Neural cell (in vitro differentiated cells): ENCODE measurements around the gene PRKG1. TPM values are rescaled to one million over a fixed set of nuclear protein-coding genes. Genes with fewer than 3 reads are reported as not detected.

ENCODE experiments used
- H2AFZ ChIP-seq: fragments of 200-600, 300-800 bp; sonication (generic), shearing (Covaris generic); 2 replicates; pipeline ENCODE4 v1.6.0; 2014; ENCODE audit warnings: low read depth, mild to moderate bottlenecking, antibody characterized with exemption, low read length, moderate library complexity
- H3F3A ChIP-seq: fragments of 200-600 bp; shearing (Covaris generic); 2 replicates; pipeline ENCODE4 v1.6.1; 2016; ENCODE audit warnings: mild to moderate bottlenecking, moderate library complexity, mixed read lengths, antibody characterized with exemption, low read length; ENCODE audit not compliant: insufficient read depth, poor library complexity, severe bottlenecking
- H3K27ac ChIP-seq: fragments of 200-600, 300-800 bp; sonication (generic), shearing (Covaris generic); 2 replicates; pipeline ENCODE4 v1.5.1; 2014; ENCODE audit warnings: mild to moderate bottlenecking, low read length, moderate library complexity
- H3K27me3 ChIP-seq: fragments of 300-800, 200-600 bp; sonication (generic), shearing (Covaris generic); 2 replicates; pipeline ENCODE4 v1.6.0; 2014; ENCODE audit warnings: mild to moderate bottlenecking, low read depth, low read length, moderate library complexity; ENCODE audit not compliant: insufficient read depth
- H3K36me3 ChIP-seq: fragments of 300-800, 200-600 bp; sonication (generic), shearing (Covaris generic); 2 replicates; pipeline ENCODE4 v1.5.1; 2014; ENCODE audit warnings: mild to moderate bottlenecking, antibody characterized with exemption, low read length, moderate library complexity; ENCODE audit not compliant: insufficient read depth
- H3K4me2 ChIP-seq: fragments of 300-800, 200-600 bp; sonication (generic), shearing (Covaris generic); 2 replicates; pipeline ENCODE4 v1.6.0; 2014; ENCODE audit warnings: mild to moderate bottlenecking, low read length
- H3K4me3 ChIP-seq: fragments of 300-800, 200-600 bp; sonication (generic), shearing (Covaris generic); 2 replicates; pipeline ENCODE4 v1.5.1; 2014; ENCODE audit warnings: mild to moderate bottlenecking, low read length, moderate library complexity
- H3K79me2 ChIP-seq: fragments of 200-600 bp; shearing (Covaris generic); replicated peaks from 2 replicates; pipeline ENCODE4 v1.6.0; 2014; ENCODE audit warnings: mild to moderate bottlenecking, low read length, moderate library complexity; ENCODE audit not compliant: insufficient read depth
- H3K9ac ChIP-seq: fragments of 300-800, 200-600 bp; sonication (generic), shearing (Covaris generic); 2 replicates; pipeline ENCODE4 v1.6.1; 2016; ENCODE audit warnings: mild to moderate bottlenecking, low read length, mixed read lengths
- H3K9me2 ChIP-seq: fragments of 200-600 bp; shearing (Covaris generic); 2 replicates; pipeline ENCODE4 v1.6.1; 2016; ENCODE audit warnings: mild to moderate bottlenecking, low read length, mixed read lengths; ENCODE audit not compliant: insufficient read depth
- H3K9me3 ChIP-seq: fragments of 200-600, 300-800 bp; sonication (generic), shearing (Covaris generic); 2 replicates; pipeline ENCODE4 v1.6.1; 2016; ENCODE audit warnings: mild to moderate bottlenecking, mixed run types, low read length, moderate library complexity, mixed read lengths
- H4K20me1 ChIP-seq: fragments of 200-600 bp; shearing (Covaris generic); 2 replicates; pipeline ENCODE4 v1.6.1; 2016; ENCODE audit warnings: mild to moderate bottlenecking, mixed run types; ENCODE audit not compliant: insufficient read depth
- EP300 ChIP-seq: fragments of 450-650 bp; conservative IDR thresholded peaks from 2 replicates; pipeline ENCODE4 v1.6.1; 2014; ENCODE audit warnings: antibody characterized with exemption, mild to moderate bottlenecking, moderate library complexity; ENCODE audit not compliant: poor library complexity, severe bottlenecking
- EZH2 ChIP-seq: fragments of 200-600, 300-800 bp; shearing (Covaris generic), sonication (generic); IDR thresholded peaks from 2 replicates; pipeline ENCODE4 v1.6.1; 2014; ENCODE audit warnings: antibody characterized with exemption, low read length, borderline replicate concordance, mild to moderate bottlenecking; ENCODE audit not compliant: insufficient read depth, poor library complexity, severe bottlenecking
- POLR2AphosphoS5 ChIP-seq: IDR thresholded peaks from 2 replicates; pipeline ENCODE4 v1.6.1; 2012
- RAD21 ChIP-seq: fragments of 450-650 bp; conservative IDR thresholded peaks from 2 replicates; pipeline ENCODE4 v1.6.1; 2014; ENCODE audit warnings: antibody characterized with exemption, mild to moderate bottlenecking, moderate library complexity
- REST ChIP-seq: IDR thresholded peaks from 2 replicates; pipeline ENCODE4 v1.6.1; 2012; ENCODE audit warnings: borderline replicate concordance
- TAF1 ChIP-seq: IDR thresholded peaks from 2 replicates; pipeline ENCODE4 v1.6.1; 2012; ENCODE audit warnings: low read depth
- polyA plus RNA-seq: library from polyadenylated mRNA; depleted of rRNA; stranded (reverse); fragments of >200 nt; gene quantifications from 2 replicates; pipeline ENCODE4 v1.2.3, GENCODE V29; 2014
- TF ChIP-seq, protein P1 (sequence below): fragments of 450-650 bp; IDR thresholded peaks from 2 replicates; pipeline ENCODE4 v1.5.1; 2014; ENCODE audit warnings: antibody characterized with exemption, mild to moderate bottlenecking, moderate library complexity; ENCODE audit not compliant: poor library complexity, severe bottlenecking

PRKG1 gene
- polyA plus RNA-seq, 1 donor from 2014 or later = 2.2 TPM

- Histone ChIP-seq H3K36me3 (no peaks in the 10 kb centered on the region), H3K4me2 (no peak overlapping the region), H3K27ac (no peak overlapping the region), H3K9me3 (no peaks in the 10 kb centered on the region), H3K4me3 (no peak overlapping the region), H2AFZ (no peak overlapping the region), H4K20me1 (no peaks in the 10 kb centered on the region), H3F3A (no peaks in the 10 kb centered on the region), H3K9ac (no peak overlapping the region), H3K27me3 (no peaks in the 10 kb centered on the region), H3K9me2 (no peaks in the 10 kb centered on the region), H3K79me2 (no peaks in the 10 kb centered on the region)
- TF ChIP-seq POLR2AphosphoS5 = no peak
- TF ChIP-seq TAF1 = no peak
- TF ChIP-seq EZH2 = no peak
- no peak for TF ChIP-seq EP300
- TF ChIP-seq REST = no peak
- TF ChIP-seq, protein P1, sequence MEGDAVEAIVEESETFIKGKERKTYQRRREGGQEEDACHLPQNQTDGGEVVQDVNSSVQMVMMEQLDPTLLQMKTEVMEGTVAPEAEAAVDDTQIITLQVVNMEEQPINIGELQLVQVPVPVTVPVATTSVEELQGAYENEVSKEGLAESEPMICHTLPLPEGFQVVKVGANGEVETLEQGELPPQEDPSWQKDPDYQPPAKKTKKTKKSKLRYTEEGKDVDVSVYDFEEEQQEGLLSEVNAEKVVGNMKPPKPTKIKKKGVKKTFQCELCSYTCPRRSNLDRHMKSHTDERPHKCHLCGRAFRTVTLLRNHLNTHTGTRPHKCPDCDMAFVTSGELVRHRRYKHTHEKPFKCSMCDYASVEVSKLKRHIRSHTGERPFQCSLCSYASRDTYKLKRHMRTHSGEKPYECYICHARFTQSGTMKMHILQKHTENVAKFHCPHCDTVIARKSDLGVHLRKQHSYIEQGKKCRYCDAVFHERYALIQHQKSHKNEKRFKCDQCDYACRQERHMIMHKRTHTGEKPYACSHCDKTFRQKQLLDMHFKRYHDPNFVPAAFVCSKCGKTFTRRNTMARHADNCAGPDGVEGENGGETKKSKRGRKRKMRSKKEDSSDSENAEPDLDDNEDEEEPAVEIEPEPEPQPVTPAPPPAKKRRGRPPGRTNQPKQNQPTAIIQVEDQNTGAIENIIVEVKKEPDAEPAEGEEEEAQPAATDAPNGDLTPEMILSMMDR = no peak
Measured at GRCh38 chr10:51972733-51973346, 898.6 kb downstream of the PRKG1 start.

- no peak overlapping the region for H2AFZ ChIP-seq
- no peaks in the 10 kb centered on the region for H3K79me2 ChIP-seq
- no peak overlapping the region for H3K4me2 ChIP-seq
- H3K9me2 ChIP-seq = no peaks in the 10 kb centered on the region
- H3K9ac ChIP-seq = no peak overlapping the region
- no peaks in the 10 kb centered on the region for H3K9me3 ChIP-seq
- H3K36me3 ChIP-seq = no peaks in the 10 kb centered on the region
- no peaks in the 10 kb centered on the region for H3K27me3 ChIP-seq
- H3K27ac ChIP-seq = no peak overlapping the region
- no peak overlapping the region for H3K4me3 ChIP-seq
- H3F3A ChIP-seq = no peaks in the 10 kb centered on the region
- H4K20me1 ChIP-seq = no peaks in the 10 kb centered on the region
- TF ChIP-seq RAD21 = no peak
- TF ChIP-seq REST = no peak
- no peak for TF ChIP-seq EZH2
- TF ChIP-seq, protein P1 = no peak
- no peak for TF ChIP-seq EP300
- no peak for TF ChIP-seq POLR2AphosphoS5
- no peak for TF ChIP-seq TAF1
Measured at GRCh38 chr10:51980752-51981151, 906.5 kb downstream of the PRKG1 start.
